BLaER1 treated with 17β-estradiol and CSF1 and Interleukin-3, amounts not matched to agents 10 nM and 100 nM (cell line): ENCODE measurements around the gene RAB8A.

Experiments
- H3K27ac ChIP-seq, 11 experiments: shearing (Covaris generic); formaldehyde crosslinking; 2 replicates each; pipeline ENCODE4 v1.8.1; 2022
- H3K27me3 ChIP-seq, 11 experiments: shearing (Covaris generic); formaldehyde crosslinking; 2 replicates each; pipeline ENCODE4 v1.8.1; 2022
- H3K36me3 ChIP-seq, 11 experiments: shearing (Covaris generic); formaldehyde crosslinking; 2 replicates each; pipeline ENCODE4 v1.8.1; 2022
- H3K4me1 ChIP-seq, 10 experiments: shearing (Covaris generic); formaldehyde crosslinking; 2 replicates each; pipeline ENCODE4 v1.8.1; 2022
- H3K4me2 ChIP-seq, 11 experiments: shearing (Covaris generic); formaldehyde crosslinking; 2 replicates each; pipeline ENCODE4 v1.8.1; 2022
- H3K4me3 ChIP-seq, 10 experiments: shearing (Covaris generic); formaldehyde crosslinking; 2 replicates each; pipeline ENCODE4 v1.8.1; 2022
- H3K9ac ChIP-seq, 11 experiments: shearing (Covaris generic); formaldehyde crosslinking; 2 replicates each; pipeline ENCODE4 v1.8.1; 2022
- H3K9me3 ChIP-seq, 11 experiments: shearing (Covaris generic); formaldehyde crosslinking; replicated peaks in 1 of 11; 2 replicates each; pipeline ENCODE4 v1.8.1; 2022
- H4K20me1 ChIP-seq, 11 experiments: shearing (Covaris generic); formaldehyde crosslinking; 2 replicates each; pipeline ENCODE4 v1.8.1; 2022
- Cebpa-rat ChIP-seq, 11 experiments: shearing (Covaris generic); IDR thresholded peaks; 2 replicates each; pipeline ENCODE4 v1.8.1; 2022

RAB8A gene

DNA sequence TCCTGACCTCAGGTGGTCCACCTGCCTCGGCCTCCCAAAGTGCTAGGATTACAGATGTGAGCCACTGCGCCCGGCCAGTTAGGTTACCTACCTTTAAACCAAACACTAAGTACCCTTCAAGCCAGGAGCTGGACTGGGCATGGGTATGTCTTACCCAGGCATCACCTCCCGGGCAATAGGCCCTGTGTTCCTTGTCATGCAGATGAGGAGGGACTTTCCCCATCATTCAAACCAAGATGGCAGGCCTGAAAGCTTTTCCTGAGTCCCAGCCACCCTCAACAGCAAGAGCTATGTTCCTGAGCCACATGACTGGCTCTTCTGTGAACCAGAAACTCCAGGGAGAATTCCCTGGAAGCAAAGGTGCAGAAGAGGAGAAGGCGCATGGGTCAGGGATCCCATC, 9.5 kb downstream of the RAB8A start:
- Histone ChIP-seq H3K36me3 (peaks cover 67 to 85% (median 78%) of the 10 kb centered on the region in 11 experiments), H3K9ac (peak overlapping the region in 6 of 11 experiments; percentile 10 to 84 (median 52); a peak in 3 of 22 replicates), H3K4me3 (no peak overlapping the region), H3K9me3 (no peaks in the 10 kb centered on the region), H3K4me1 (peaks cover 53 to 100% (median 91%) of the 10 kb centered on the region in 10 experiments), H3K4me2 (peak overlapping the region in 8 of 11 experiments; percentile 84 to 100 (median 92); a peak in 9 of 22 replicates), H3K27ac (peak overlapping the region in 10 of 11 experiments; percentile 79 to 96 (median 90); a peak in 15 of 22 replicates), H3K27me3 (no peaks in the 10 kb centered on the region), H4K20me1 (peaks cover 0 to 46% (median under 1%) of the 10 kb centered on the region in 11 experiments; a peak in 8 of 22 replicates)
- TF ChIP-seq Cebpa-rat (IDR thresholded peaks at IDR 0.05), result no peak

DNA sequence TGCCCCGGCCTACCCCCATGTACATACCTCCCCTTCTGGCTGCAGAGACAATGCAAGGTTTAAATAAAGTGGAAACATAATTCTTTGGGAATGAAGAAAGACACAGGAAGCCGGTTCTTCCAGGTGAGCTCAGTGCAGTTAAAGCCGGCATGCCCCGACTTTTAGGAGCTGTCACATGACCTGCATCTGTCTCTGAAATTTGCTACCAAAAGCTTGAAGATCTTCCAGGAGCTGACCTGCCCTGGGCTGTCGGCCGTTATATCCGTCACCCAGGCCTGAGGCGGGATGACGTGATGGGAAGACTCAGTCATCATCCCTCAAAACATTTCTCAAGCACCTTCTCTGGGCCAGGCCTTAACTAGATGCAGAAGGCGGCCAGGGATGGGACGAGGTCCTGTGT, 10.3 kb downstream of the RAB8A start:
- Histone ChIP-seq H3K9me3 (no peaks in the 10 kb centered on the region), H3K9ac (peak overlapping the region in 4 of 11 experiments; percentile 42 to 76 (median 48); a peak in 3 of 22 replicates), H3K4me2 (no peak overlapping the region; a peak in 1 of 22 replicates), H3K4me1 (peaks cover 44 to 100% (median 85%) of the 10 kb centered on the region in 10 experiments), H3K27me3 (no peaks in the 10 kb centered on the region), H4K20me1 (peaks cover 0 to 42% (median 0%) of the 10 kb centered on the region in 11 experiments; a peak in 8 of 22 replicates), H3K36me3 (peaks cover 76 to 87% (median 81%) of the 10 kb centered on the region in 11 experiments), H3K27ac (peak overlapping the region in 8 of 11 experiments; percentile 56 to 96 (median 90); a peak in 12 of 22 replicates), H3K4me3 (no peak overlapping the region)
- TF ChIP-seq Cebpa-rat (IDR thresholded peaks at IDR 0.05), result no peak

- peak overlapping the region in 8 of 11 experiments; percentile 35 to 96 (median 66); a peak in 16 of 22 replicates for H3K27ac ChIP-seq
- H3K4me2 ChIP-seq, result peak overlapping the region in 1 of 11 experiments; percentile 14; a peak in 1 of 22 replicates
- no peaks in the 10 kb centered on the region for H3K27me3 ChIP-seq
- peaks cover 14 to 100% (median 84%) of the 10 kb centered on the region in 10 experiments for H3K4me1 ChIP-seq
- H3K36me3 ChIP-seq, result peaks cover 99 to 100% (median 100%) of the 10 kb centered on the region in 11 experiments
- H3K9me3 ChIP-seq, result no peaks in the 10 kb centered on the region
- H4K20me1 ChIP-seq, result peaks cover 0 to 40% (median 0%) of the 10 kb centered on the region in 11 experiments; a peak in 6 of 22 replicates
- no peak for TF ChIP-seq Cebpa-rat (IDR thresholded peaks at IDR 0.05)
- no peak overlapping the region for H3K4me3 ChIP-seq
- H3K9ac ChIP-seq, result peak overlapping the region in 4 of 11 experiments; percentile 30 to 57 (median 45); a peak in 5 of 22 replicates
Observed at GRCh38 chr19:16124953-16125352, 13.3 kb downstream of the RAB8A start.

GRCh38 chr19:16125737-16126495, 14.2 kb downstream of the RAB8A start:
- TF ChIP-seq Cebpa-rat (IDR thresholded peaks at IDR 0.05), result no peak
- Histone ChIP-seq H3K4me2 (0 out of 22 replicates have a peak overlapping the region, but pooled peaks of 1 of the 11 experiments have one; percentile 5), H3K27me3 (no peaks in the 10 kb centered on the region), H3K36me3 (peaks cover 100% of the 10 kb centered on the region in 11 experiments), H3K9ac (peak overlapping the region in 8 of 11 experiments; percentile 9 to 41 (median 18); a peak in 7 of 22 replicates), H3K9me3 (peaks cover 0 to 5% (median 3%) of the 10 kb centered on the region in 11 experiments; a peak in 11 of 22 replicates), H3K4me3 (no peak overlapping the region), H4K20me1 (peaks cover 0 to 40% (median 0%) of the 10 kb centered on the region in 11 experiments; a peak in 6 of 22 replicates), H3K4me1 (peaks cover 5 to 100% (median 84%) of the 10 kb centered on the region in 10 experiments), H3K27ac (peak overlapping the region in 8 of 11 experiments; percentile 26 to 96 (median 66); a peak in 15 of 22 replicates)

DNA sequence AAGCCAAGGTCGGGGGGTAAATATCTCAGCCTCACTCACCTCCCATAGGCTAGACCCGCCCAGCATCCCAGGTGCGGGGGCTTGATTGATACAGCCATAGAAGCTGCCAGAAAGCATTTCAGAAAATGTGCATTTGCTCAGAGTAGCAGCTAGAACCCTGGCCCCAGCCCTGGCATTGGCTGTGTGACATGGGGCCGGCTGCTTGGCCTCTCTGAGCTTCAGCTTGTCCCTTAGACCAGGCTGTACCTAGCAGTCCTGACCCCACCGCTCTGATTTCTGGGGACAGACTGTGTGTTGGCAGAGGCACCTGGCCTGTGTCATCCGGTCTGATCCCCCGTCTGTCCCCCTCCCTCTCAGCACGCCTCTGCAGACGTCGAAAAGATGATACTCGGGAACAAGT, 15.4 kb downstream of the RAB8A start:
- Histone ChIP-seq H3K27ac (peak overlapping the region in 8 of 11 experiments; percentile 37 to 96 (median 62); a peak in 14 of 22 replicates), H3K27me3 (no peaks in the 10 kb centered on the region), H3K36me3 (peaks cover 99 to 100% (median 100%) of the 10 kb centered on the region in 11 experiments), H3K4me1 (peaks cover 5 to 98% (median 87%) of the 10 kb centered on the region in 10 experiments), H3K9ac (peak overlapping the region in 7 of 11 experiments; percentile 16 to 51 (median 44); a peak in 7 of 22 replicates), H3K9me3 (peaks cover 4 to 17% (median 12%) of the 10 kb centered on the region in 11 experiments; a peak in 16 of 22 replicates), H3K4me3 (no peak overlapping the region), H3K4me2 (peak overlapping the region in 4 of 11 experiments; percentile 12 to 38 (median 20); a peak in 5 of 22 replicates), H4K20me1 (peaks cover 0 to 34% (median 0%) of the 10 kb centered on the region in 11 experiments; a peak in 6 of 22 replicates)
- no peak for TF ChIP-seq Cebpa-rat (IDR thresholded peaks at IDR 0.05)

GRCh38 chr19:16127776-16128371, 16.2 kb downstream of the RAB8A start:
- H3K27ac ChIP-seq, result peak overlapping the region in 9 of 11 experiments; percentile 25 to 96 (median 61); a peak in 16 of 22 replicates
- no peak for TF ChIP-seq Cebpa-rat (IDR thresholded peaks at IDR 0.05)
- H4K20me1 ChIP-seq, result peaks cover 0 to 31% (median 0%) of the 10 kb centered on the region in 11 experiments; a peak in 6 of 22 replicates
- H3K4me2 ChIP-seq, result peak overlapping the region in 9 of 11 experiments; percentile 7 to 38 (median 19); a peak in 11 of 22 replicates
- no peak overlapping the region for H3K4me3 ChIP-seq
- H3K36me3 ChIP-seq, result peaks cover 99 to 100% (median 100%) of the 10 kb centered on the region in 11 experiments
- H3K4me1 ChIP-seq, result peaks cover 10 to 98% (median 87%) of the 10 kb centered on the region in 10 experiments
- peaks cover 4 to 17% (median 12%) of the 10 kb centered on the region in 11 experiments; a peak in 16 of 22 replicates for H3K9me3 ChIP-seq
- peak overlapping the region in 8 of 11 experiments; percentile 14 to 51 (median 38); a peak in 15 of 22 replicates for H3K9ac ChIP-seq
- no peaks in the 10 kb centered on the region for H3K27me3 ChIP-seq

GRCh38 chr19:16131648-16132047, 20.0 kb downstream of the RAB8A start:
- Histone ChIP-seq H3K36me3 (peaks cover 78 to 93% (median 92%) of the 10 kb centered on the region in 11 experiments), H3K4me3 (peak overlapping the region in 3 of 10 experiments; percentile 1 to 27 (median 12); a peak in 2 of 20 replicates), H3K9ac (peak overlapping the region in 1 of 11 experiments; percentile 63; a peak in 1 of 22 replicates), H3K27ac (peak overlapping the region in 8 of 11 experiments; percentile 69 to 77 (median 74); a peak in 14 of 22 replicates), H3K27me3 (no peaks in the 10 kb centered on the region), H4K20me1 (peaks cover 0 to 31% (median 0%) of the 10 kb centered on the region in 11 experiments; a peak in 4 of 22 replicates), H3K9me3 (peaks cover 4 to 17% (median 12%) of the 10 kb centered on the region in 11 experiments; a peak in 16 of 22 replicates), H3K4me1 (peaks cover 18 to 98% (median 95%) of the 10 kb centered on the region in 10 experiments), H3K4me2 (peak overlapping the region; percentile 55 to 86 (median 76); a peak in 21 of 22 replicates)
- no peak for TF ChIP-seq Cebpa-rat (IDR thresholded peaks at IDR 0.05)

DNA sequence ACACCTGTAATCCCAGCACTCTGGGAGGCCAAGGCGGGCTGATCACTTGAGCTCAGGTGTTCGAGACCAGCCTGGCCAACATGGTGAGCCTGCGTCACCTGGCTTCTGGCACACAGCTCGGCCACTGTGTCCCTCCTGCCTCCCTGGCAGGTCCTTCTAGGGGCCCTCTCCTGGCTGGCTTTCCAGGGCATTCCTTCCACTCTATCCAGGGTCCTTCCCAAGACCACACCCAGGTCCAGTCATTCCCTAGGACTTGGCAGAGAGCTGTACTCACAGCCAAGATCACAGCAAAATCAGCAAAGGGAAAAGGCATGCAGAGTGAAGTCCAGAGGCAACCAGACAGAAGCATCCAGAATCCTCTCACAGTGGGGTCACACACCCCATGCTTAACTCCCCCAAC, 22.1 kb downstream of the RAB8A start:
- H3K9me3 ChIP-seq, result peaks cover 4 to 27% (median 12%) of the 10 kb centered on the region in 11 experiments; a peak in 16 of 22 replicates
- peaks cover 56 to 79% (median 70%) of the 10 kb centered on the region in 11 experiments for H3K36me3 ChIP-seq
- peak overlapping the region in 8 of 11 experiments; percentile 69 to 77 (median 74); a peak in 17 of 22 replicates for H3K27ac ChIP-seq
- TF ChIP-seq Cebpa-rat (IDR thresholded peaks at IDR 0.05), result no peak
- H3K4me1 ChIP-seq, result peaks cover 18 to 98% (median 94%) of the 10 kb centered on the region in 10 experiments
- H3K4me2 ChIP-seq, result peak overlapping the region in 10 of 11 experiments; percentile 4 to 86 (median 78); a peak in 19 of 22 replicates
- no peaks in the 10 kb centered on the region for H3K27me3 ChIP-seq
- peaks cover 0 to 18% (median 0%) of the 10 kb centered on the region in 11 experiments; a peak in 2 of 22 replicates for H4K20me1 ChIP-seq
- H3K9ac ChIP-seq, result peak overlapping the region in 6 of 11 experiments; percentile 8 to 32 (median 14); a peak in 6 of 22 replicates
- H3K4me3 ChIP-seq, result no peak overlapping the region
